Measurements from ENCODE around the gene PRRT1.

PRRT1 gene

GRCh38 chr6:32173051-32173727 lies 21.4 kb upstream of the PRRT1 start:
- DNase-seq = no peak

- no peak for DNase-seq
Measured at GRCh38 chr6:32171234-32171633, 19.5 kb upstream of the PRRT1 start.

GRCh38 chr6:32170294-32170693 lies 18.6 kb upstream of the PRRT1 start:
- DNase-seq = no peak

- no peak for DNase-seq
Measured at GRCh38 chr6:32168807-32169591, 17.3 kb upstream of the PRRT1 start.

GRCh38 chr6:32168350-32168749 lies 16.6 kb upstream of the PRRT1 start:
- DNase-seq = no peak

- DNase-seq = no peak
Measured at GRCh38 chr6:32167761-32168262, 16.1 kb upstream of the PRRT1 start.

GRCh38 chr6:32167154-32167760 lies 15.5 kb upstream of the PRRT1 start:
- no peak for DNase-seq

- no peak for DNase-seq
Measured at GRCh38 chr6:32166411-32167061, 14.8 kb upstream of the PRRT1 start.

GRCh38 chr6:32164295-32164694 lies 12.6 kb upstream of the PRRT1 start, which contains the start of gene EGFL8:
Gene EGFL8 (plus strand): TSS chr6:32164595. CDS start chr6:32166166, 1,571 bp downstream.
- no peak for DNase-seq

- DNase-seq = no peak
Measured at GRCh38 chr6:32163559-32164258, 12.0 kb upstream of the PRRT1 start.

- no peak for DNase-seq
Measured at GRCh38 chr6:32158052-32158451, 6.3 kb upstream of the PRRT1 start.

- DNase-seq = no peak
Measured at GRCh38 chr6:32156891-32157290, 5.2 kb upstream of the PRRT1 start.

GRCh38 chr6:32154514-32155161 lies 2.9 kb upstream of the PRRT1 start:
- peak; percentile 76 for DNase-seq

- DNase-seq = peak; percentile 75
Measured at GRCh38 chr6:32153564-32154513, 2.1 kb upstream of the PRRT1 start, which contains the start of gene PPT2. Gene PPT2 (plus strand): TSS chr6:32154141. CDS start chr6:32154595, 454 bp downstream.

- no peak for DNase-seq
Measured at GRCh38 chr6:32152769-32153563, 1.2 kb upstream of the PRRT1 start.

- no peak for DNase-seq
Measured at GRCh38 chr6:32151181-32151862, 417 bp downstream of the PRRT1 start.

- no peak for DNase-seq
Measured at GRCh38 chr6:32149932-32150870, 1.5 kb downstream of the PRRT1 start.
